OCI-LY7 (cell line): Measurements from ENCODE around the gene ZDHHC14.

ENCODE experiments used
- CTCF ChIP-seq: fragments of 200-600 bp; sonication (generic); conservative IDR thresholded peaks from 2 replicates; pipeline ENCODE4 v1.5.1; 2014; ENCODE audit warnings: mild to moderate bottlenecking, antibody characterized with exemption, low read length, moderate library complexity, mixed read lengths
- EZH2phosphoT487 ChIP-seq: fragments of 200-600 bp; sonication (generic); IDR thresholded peaks from 2 replicates; pipeline ENCODE4 v1.6.1; 2018; ENCODE audit warnings: low read depth, borderline replicate concordance, mild to moderate bottlenecking, mixed run types, antibody characterized with exemption, low read length, moderate library complexity, mixed read lengths

- TF ChIP-seq CTCF (no peak), EZH2phosphoT487 (no peak)
Measured at GRCh38 chr6:157370755-157371154, 10.2 kb upstream of the ZDHHC14 start.
